ENCODE data around the gene OLFML2A. TPM values are rescaled to one million over a fixed set of nuclear protein-coding genes. Genes with fewer than 3 reads are reported as not detected.

OLFML2A gene
- total RNA-seq, 1 experiment from 2014 or later = 5.8 TPM

- H3K9me3 ChIP-seq (ENCODE audit: control insufficient read depth, low read depth, low read length) = no peaks in the 10 kb centered on the region
- H3K27ac ChIP-seq (ENCODE audit: insufficient read length, low read depth, low read length) = no peak overlapping the region
- no peak for DNase-seq
- H3K4ac ChIP-seq (ENCODE audit: low read depth, low read length) = no peak overlapping the region
- H3K18ac ChIP-seq (ENCODE audit: insufficient read length, low read depth, low read length) = no peak overlapping the region
- no peak overlapping the region for H2BK15ac ChIP-seq (ENCODE audit: low read depth, low read length)
- no peaks in the 10 kb centered on the region for H3K23me2 ChIP-seq (ENCODE audit: insufficient read length, low read depth, low read length, poor library complexity, severe bottlenecking)
- no peak overlapping the region for H2BK120ac ChIP-seq (ENCODE audit: low read depth, low read length, poor library complexity, severe bottlenecking)
- WGBS (ENCODE audit: extremely low coverage, insufficient read length, low lambda C conversion rate) = no CpG with 5 or more reads among the region's 11 CpGs
- H2BK5ac ChIP-seq (ENCODE audit: insufficient read length, low read length) = no peak overlapping the region
- H3K4me1 ChIP-seq (ENCODE audit: insufficient read depth, low read length) = no peaks in the 10 kb centered on the region
- peaks cover 8 to 11% of the 10 kb centered on the region in 2 experiments for H3K4me1 Mint-ChIP-seq
- no peak overlapping the region for H3K4me2 ChIP-seq (ENCODE audit: insufficient read depth, insufficient read length, low read length)
- no peaks in the 10 kb centered on the region for H3K79me1 ChIP-seq (ENCODE audit: insufficient read depth, low read depth, low read length, poor library complexity, severe bottlenecking)
- H3K27ac Mint-ChIP-seq = no peak overlapping the region
- H4K8ac ChIP-seq (replicated peaks; ENCODE audit: insufficient read length, low read depth, low read length) = no peak overlapping the region
- no peak overlapping the region for H2AFZ ChIP-seq (ENCODE audit: low read length)
- H2BK20ac ChIP-seq (ENCODE audit: low read depth, low read length, poor library complexity, severe bottlenecking) = no peak overlapping the region
- no peak overlapping the region for H2AK5ac ChIP-seq (ENCODE audit: insufficient read length, low read length)
- H3K9me3 Mint-ChIP-seq = no peaks in the 10 kb centered on the region
- no peaks in the 10 kb centered on the region for H4K20me1 ChIP-seq (ENCODE audit: control insufficient read depth, insufficient read depth, insufficient read length)
- H3T11ph ChIP-seq (ENCODE audit: low read length) = no peak overlapping the region
- no peak overlapping the region for H3K23ac ChIP-seq (ENCODE audit: insufficient read length, low read depth, low read length)
- H3K36me3 Mint-ChIP-seq (ENCODE audit: insufficient read depth in 1 of 3, low read depth in 3 of 3) = no peaks in the 10 kb centered on the region; a peak in 1 of 7 replicates
- no peak overlapping the region for H3K14ac ChIP-seq (ENCODE audit: insufficient read depth, low read length)
- no peaks in the 10 kb centered on the region for H3K79me2 ChIP-seq (ENCODE audit: insufficient read depth, low read length)
- H4K5ac ChIP-seq (ENCODE audit: insufficient read length, low read depth, low read length) = no peak overlapping the region
- H3K27me3 ChIP-seq (ENCODE audit: insufficient read depth, low read length) = no peaks in the 10 kb centered on the region
- no peak overlapping the region for H3K4me3 Mint-ChIP-seq
- TF ChIP-seq CTCF (conservative IDR thresholded peaks at IDR 0.05) = peak; percentile 41; the same call in 2 of the 3 replicates
- H3K9ac ChIP-seq (ENCODE audit: extremely low read depth, insufficient read length, low read length) = no peak overlapping the region
- H3K27me3 Mint-ChIP-seq (ENCODE audit: low read depth) = no peaks in the 10 kb centered on the region; the same call in 1 of the 2 replicates
- H3K56ac ChIP-seq (ENCODE audit: insufficient read length, low read depth, low read length) = no peak overlapping the region
- no peak overlapping the region for H2BK12ac ChIP-seq (ENCODE audit: insufficient read length, low read depth, low read length)
- H4K91ac ChIP-seq (ENCODE audit: insufficient read length, low read depth, low read length) = no peak overlapping the region
Observed at GRCh38 chr9:124794902-124795491, 18.1 kb downstream of the OLFML2A start.
